ENCODE measurements around the gene CYB5D1. TPM values are rescaled to one million over a fixed set of nuclear protein-coding genes. Genes with fewer than 3 reads are reported as not detected.

Gene CYB5D1
- total RNA-seq, 4 donors from 2014 or later, result 14.9 to 29.5 (median 23.5) TPM

- H3K4me1 ChIP-seq, result peaks cover 20 to 29% of the 10 kb centered on the region in 2 donors
- intact Hi-C loops (cut with DNase I), result no loop called here
- H3K27ac ChIP-seq, result peak within 1 kb of the TSS; percentile 85 to 99 (median 98)
- H3K9me3 ChIP-seq, result no peaks in the 10 kb centered on the region
- DNase-seq, result peak; percentile 97
- TF ChIP-seq POLR2A (IDR thresholded peaks at IDR 0.05), result peak in 1 of 2 donors; percentile 50
- TF ChIP-seq CTCF (IDR thresholded peaks at IDR 0.05), result peak in 1 of 6 experiments; percentile 0
- peak within 1 kb of the TSS; percentile 40 to 84 (median 61) for H3K4me3 ChIP-seq (replicated peaks in 1 of 3)
- 1% methylated on average over 29 to 30 of the region's 49 CpGs for WGBS, 2 donors
- H3K36me3 ChIP-seq, result no peaks in the 10 kb centered on the region
- H3K27me3 ChIP-seq, result no peaks in the 10 kb centered on the region
Measured at GRCh38 chr17:7833795-7834541, 23.8 kb upstream of the CYB5D1 start, which contains the start of gene KDM6B. Gene KDM6B (plus strand): TSS chr17:7834217. CDS start chr17:7845555, 11,338 bp downstream.

- 0 to 1% methylated on average over 12 to 20 of the region's 20 CpGs for WGBS, 2 donors
- TF ChIP-seq POLR2A (IDR thresholded peaks at IDR 0.05) (no peak), CTCF (IDR thresholded peaks at IDR 0.05) (no peak)
- Histone ChIP-seq H3K27ac (peak overlapping the region; percentile 85 to 99 (median 98)), H3K27me3 (no peaks in the 10 kb centered on the region), H3K9me3 (no peaks in the 10 kb centered on the region), H3K36me3 (no peaks in the 10 kb centered on the region), H3K4me1 (peaks cover 20 to 29% of the 10 kb centered on the region in 2 donors), H3K4me3 (replicated peaks in 1 of 3) (peak overlapping the region; percentile 40 to 84 (median 61))
- DNase-seq, result peak; percentile 67 to 68
- intact Hi-C loops (cut with DNase I), result no loop called here
Measured at GRCh38 chr17:7834542-7834956, 23.3 kb upstream of the CYB5D1 start.

GRCh38 chr17:7834957-7835813 is 22.6 kb upstream of the CYB5D1 start:
- TF ChIP-seq CTCF (IDR thresholded peaks at IDR 0.05) (peak; percentile 53 to 89 (median 78)), POLR2A (IDR thresholded peaks at IDR 0.05) (peak; percentile 39 to 89)

DNA sequence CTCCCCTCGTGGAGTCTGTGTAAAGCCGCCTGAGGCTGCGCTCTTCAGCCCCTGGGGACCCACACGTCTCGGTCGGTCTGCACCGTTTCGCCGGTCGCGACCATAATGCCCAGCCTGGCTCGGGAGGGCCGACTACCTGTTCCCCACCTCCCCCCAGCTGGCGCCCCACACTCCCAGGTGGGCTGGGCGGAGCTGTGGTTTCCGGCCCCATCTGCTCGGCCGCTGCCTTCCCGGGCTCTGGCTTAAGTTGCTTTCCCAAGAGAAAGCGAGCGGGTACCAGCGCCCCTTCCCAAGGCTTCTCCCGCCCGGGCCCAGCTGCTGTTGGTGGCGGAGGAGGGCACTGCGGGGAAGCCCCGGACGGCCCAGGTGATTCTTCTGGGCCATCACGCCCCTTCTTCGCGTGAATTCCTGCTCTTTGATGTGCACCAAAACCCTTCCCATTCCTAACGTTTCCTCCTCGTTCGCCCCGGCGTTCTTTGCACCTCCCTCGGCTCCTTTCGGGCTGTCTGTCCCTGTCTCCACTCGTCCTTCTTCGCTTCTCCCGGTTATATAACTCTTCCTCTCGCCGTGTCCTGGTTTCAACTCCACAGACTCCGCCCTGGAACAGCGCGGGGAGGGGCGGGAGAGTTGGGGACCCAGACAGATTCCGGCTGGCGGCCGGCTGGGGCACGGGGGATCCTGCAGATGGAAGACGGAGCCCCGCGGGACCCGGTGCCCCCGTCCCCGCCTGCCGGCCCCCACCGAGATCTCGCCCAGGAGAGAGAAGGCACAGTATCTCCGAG is 21.8 kb upstream of the CYB5D1 start:
- Histone ChIP-seq H3K27ac (peak overlapping the region; percentile 98 to 99 (median 99)), H3K4me1 (peaks cover 22 to 37% of the 10 kb centered on the region in 2 donors), H3K27me3 (no peaks in the 10 kb centered on the region), H3K4me3 (replicated peaks in 1 of 3) (peak overlapping the region; percentile 75 to 84 (median 83)), H3K36me3 (no peaks in the 10 kb centered on the region), H3K9me3 (no peaks in the 10 kb centered on the region)
- WGBS, 2 donors, result 0 to 1% methylated on average over 44 to 48 of the region's 61 CpGs
- peak; percentile 84 to 85 for DNase-seq
- TF ChIP-seq CTCF (IDR thresholded peaks at IDR 0.05), result peak in 2 of 6 experiments; percentile 18 to 19
- TF ChIP-seq POLR2A (IDR thresholded peaks at IDR 0.05), result peak in 1 of 2 donors; percentile 80
- intact Hi-C loops (cut with DNase I), result no loop called here

More at GRCh38 chr17:7834957-7835813, 22.6 kb upstream of the CYB5D1 start:
- Histone ChIP-seq H3K27ac (peak overlapping the region; percentile 98 to 99 (median 99)), H3K27me3 (no peaks in the 10 kb centered on the region), H3K36me3 (no peaks in the 10 kb centered on the region), H3K9me3 (no peaks in the 10 kb centered on the region), H3K4me1 (peaks cover 20 to 29% of the 10 kb centered on the region in 2 donors), H3K4me3 (replicated peaks in 1 of 3) (peak overlapping the region; percentile 75 to 84 (median 83))
- WGBS, 2 donors, result 1% methylated on average over 31 to 33 of the region's 69 CpGs
- intact Hi-C loops (cut with DNase I), result no loop called here
- peak; percentile 99 for DNase-seq

Measured in thyroid gland (tissue), 4 donors.